Mucosa of rectum (tissue), 2 donors: ENCODE data around the gene ARRDC3.

Experiments used
- H3K27ac ChIP-seq, 2 donors: one replicate each; pipeline ENCODE4 v1.7.0; 2013; ENCODE audit warnings: inconsistent platforms in 2 of 2, low read depth in 2 of 2, low read length in 2 of 2
- H3K27me3 ChIP-seq, 2 donors: one replicate each; pipeline ENCODE4 v1.7.0; 2013; ENCODE audit warnings: low read length in 2 of 2; ENCODE audit not compliant: control insufficient read depth in 2 of 2, insufficient read depth in 2 of 2
- H3K36me3 ChIP-seq, 2 donors: one replicate each; pipeline ENCODE4 v1.7.0; 2013; ENCODE audit warnings: low read length in 2 of 2; ENCODE audit not compliant: control insufficient read depth in 2 of 2, insufficient read depth in 2 of 2
- H3K4me1 ChIP-seq, 2 donors: one replicate each; pipeline ENCODE4 v1.7.0; 2013; ENCODE audit warnings: low read length in 2 of 2, mild to moderate bottlenecking in 1 of 2; ENCODE audit not compliant: control insufficient read depth in 2 of 2, insufficient read depth in 2 of 2
- H3K4me3 ChIP-seq, 2 donors: one replicate each; pipeline ENCODE4 v1.7.0; 2013; ENCODE audit warnings: low read length in 2 of 2
- H3K9ac ChIP-seq, 2 donors: one replicate each; pipeline ENCODE4 v1.7.0; 2013; ENCODE audit warnings: low read length in 2 of 2, low read depth in 1 of 2, mild to moderate bottlenecking in 1 of 2
- H3K9me3 ChIP-seq, 2 donors: one replicate each; pipeline ENCODE4 v1.7.0; 2013; ENCODE audit warnings: low read length in 2 of 2; ENCODE audit not compliant: control insufficient read depth in 2 of 2
- donor health status: healthy.
- donor health status: Normal muscosa, but diverticular disease.

Gene ARRDC3

GRCh38 chr5:91318724-91319123, 64.4 kb downstream of the ARRDC3 start:
- Histone ChIP-seq H3K27me3 (no peaks in the 10 kb centered on the region), H3K4me3 (no peak overlapping the region), H3K36me3 (no peaks in the 10 kb centered on the region), H3K9ac (no peak overlapping the region), H3K9me3 (no peaks in the 10 kb centered on the region), H3K4me1 (peaks cover 0 to 5% of the 10 kb centered on the region in 2 donors), H3K27ac (no peak overlapping the region)
